H1 (cell line): ENCODE measurements around the gene GRIP1. TPM values are rescaled to one million over a fixed set of nuclear protein-coding genes. Genes with fewer than 3 reads are reported as not detected.

ENCODE experiments used
- CTCF ChIA-PET: fragments of 300-600 bp; sonication (Branson Sonifier 250); formaldehyde crosslinking; loops from one replicate; lab custom pipeline; 2021; ENCODE audit not compliant: partially characterized antibody; lab: Charles Lee
- POLR2A ChIA-PET: fragments of 300-600 bp; sonication (Branson Sonifier 250); formaldehyde crosslinking; loops from one replicate; lab custom pipeline; 2021; ENCODE audit warnings: inconsistent platforms; ENCODE audit not compliant: partially characterized antibody; lab: Charles Lee
- DNase-seq, 2 experiments: peaks; one replicate each; pipeline versions ENCODE4 v3.0.0 to v3.0.0-alpha.2; 2010 to 2022; ENCODE audit warnings: low spot score in 2 of 2, low read depth in 1 of 2, mixed read lengths in 1 of 2
- FAIRE-seq: peaks from 2 replicates; lab custom pipeline; 2011; peaks lifted over from hg19 to GRCh38; lab: Jason Lieb, UNC
- H2AFZ ChIP-seq: 2 replicates; pipeline ENCODE4 v1.8.1; 2012; ENCODE audit warnings: low read length, inconsistent platforms
- H2AK5ac ChIP-seq: 2 replicates; pipeline ENCODE4 v1.6.1; 2013; ENCODE audit warnings: low read depth, low read length
- H2BK120ac ChIP-seq: replicated peaks from 2 replicates; pipeline ENCODE3; 2013; ENCODE audit warnings: low read depth, low read length, inconsistent platforms
- H2BK12ac ChIP-seq: 2 replicates; pipeline ENCODE4 v1.6.1; 2013; ENCODE audit warnings: low read depth, low read length
- H2BK15ac ChIP-seq: 2 replicates; pipeline ENCODE4 v1.6.1; 2013; ENCODE audit warnings: low read length
- H2BK20ac ChIP-seq: 2 replicates; pipeline ENCODE4 v1.6.1; 2013; ENCODE audit warnings: low read length
- H2BK5ac ChIP-seq: 2 replicates; pipeline ENCODE4 v1.6.1; 2013; ENCODE audit warnings: low read depth, low read length
- H3K14ac ChIP-seq: 2 replicates; pipeline ENCODE4 v1.6.1; 2013; ENCODE audit warnings: inconsistent platforms; ENCODE audit not compliant: insufficient read length
- H3K18ac ChIP-seq: 2 replicates; pipeline ENCODE4 v1.6.1; 2013; ENCODE audit warnings: low read length; ENCODE audit errors: extremely low read depth
- H3K23ac ChIP-seq: 2 replicates; pipeline ENCODE4 v1.6.1; 2013; ENCODE audit warnings: inconsistent platforms; ENCODE audit not compliant: insufficient read length
- H3K23me2 ChIP-seq: 2 replicates; pipeline ENCODE4 v1.6.1; 2013; ENCODE audit warnings: low read depth, low read length
- H3K27ac ChIP-seq: 2 replicates; pipeline ENCODE4 v1.6.1; 2011; ENCODE audit warnings: low read depth, low read length, inconsistent platforms
- H3K27me3 ChIP-seq, 4 experiments: replicated peaks in 1 of 4; 1 replicate in 1 of 4; 2 replicates in 3 of 4; pipeline versions ENCODE4 v1.6.1 to v1.8.1; 2011 to 2013; ENCODE audit warnings: low read length in 3 of 4, mild to moderate bottlenecking in 3 of 4, inconsistent platforms in 2 of 4, mixed read lengths in 2 of 4, moderate library complexity in 1 of 4; ENCODE audit not compliant: control insufficient read depth in 3 of 4, insufficient read depth in 3 of 4; ENCODE audit errors: extremely low read depth in 1 of 4
- H3K36me3 ChIP-seq, 4 experiments: 2 replicates each; pipeline versions ENCODE4 v1.6.1 to v1.8.1; 2011 to 2013; ENCODE audit warnings: mild to moderate bottlenecking in 4 of 4, low read length in 3 of 4, moderate library complexity in 2 of 4, control low read depth in 1 of 4, inconsistent platforms in 1 of 4; ENCODE audit not compliant: insufficient read depth in 4 of 4, control insufficient read depth in 2 of 4
- H3K4ac ChIP-seq: replicated peaks from 2 replicates; pipeline ENCODE3; 2013; ENCODE audit warnings: low read length, low read depth, mixed read lengths, inconsistent platforms; ENCODE audit not compliant: insufficient read length
- H3K4me1 ChIP-seq, 4 experiments: replicated peaks in 1 of 4; 1 replicate in 1 of 4; 2 replicates in 3 of 4; pipeline versions ENCODE4 v1.6.1 to v1.8.1; 2011 to 2013; ENCODE audit warnings: low read length in 3 of 4, inconsistent platforms in 2 of 4, mixed read lengths in 1 of 4; ENCODE audit not compliant: insufficient read depth in 4 of 4, control insufficient read depth in 3 of 4
- H3K4me2 ChIP-seq, 2 experiments: 2 replicates each; pipeline versions ENCODE4 v1.6.1 to v1.8.1; 2011 to 2013; ENCODE audit warnings: low read depth in 2 of 2, low read length in 2 of 2, control low read depth in 1 of 2, inconsistent platforms in 1 of 2, mild to moderate bottlenecking in 1 of 2; ENCODE audit not compliant: insufficient read depth in 1 of 2
- H3K4me3 ChIP-seq, 4 experiments: fragments of 200-600, 300-600 bp in 1 of 4; sonication (generic), shearing (Covaris generic), sonication (Bioruptor Twin) in 1 of 4; 2 replicates each; pipeline versions ENCODE4 v1.5.1 to v1.8.1; 2011 to 2016; ENCODE audit warnings: low read length in 4 of 4, low read depth in 3 of 4, control low read depth in 2 of 4, inconsistent platforms in 2 of 4, mild to moderate bottlenecking in 2 of 4, mixed read lengths in 1 of 4, moderate library complexity in 1 of 4; ENCODE audit not compliant: insufficient read depth in 2 of 4; ENCODE audit errors: extremely low read depth in 1 of 4
- H3K56ac ChIP-seq: replicated peaks from 2 replicates; pipeline ENCODE3; 2013; ENCODE audit warnings: low read depth, mild to moderate bottlenecking, mixed read lengths, low read length, inconsistent platforms; ENCODE audit not compliant: insufficient read length
- H3K79me1 ChIP-seq: 2 replicates; pipeline ENCODE4 v1.6.1; 2013; ENCODE audit warnings: low read depth, low read length, control low read depth
- H3K79me2 ChIP-seq, 2 experiments: 2 replicates each; pipeline versions ENCODE4 v1.6.1 to v1.8.1; 2012 to 2013; ENCODE audit warnings: low read length in 2 of 2, mild to moderate bottlenecking in 2 of 2, inconsistent platforms in 1 of 2; ENCODE audit not compliant: insufficient read depth in 2 of 2, control insufficient read depth in 1 of 2
- H3K9ac ChIP-seq, 4 experiments: replicated peaks in 1 of 4; 1 replicate in 1 of 4; 2 replicates in 3 of 4; pipeline versions ENCODE4 v1.6.1 to v1.8.1; 2011 to 2013; ENCODE audit warnings: low read depth in 3 of 4, low read length in 3 of 4, control low read depth in 2 of 4, mild to moderate bottlenecking in 2 of 4, moderate library complexity in 2 of 4, inconsistent platforms in 1 of 4; ENCODE audit errors: extremely low read depth in 1 of 4
- H3K9me3 ChIP-seq, 2 experiments: 2 replicates each; pipeline versions ENCODE4 v1.6.1 to v1.8.1; 2012 to 2013; ENCODE audit warnings: mild to moderate bottlenecking in 2 of 2, moderate library complexity in 2 of 2, control low read depth in 1 of 2, inconsistent platforms in 1 of 2, low read depth in 1 of 2, low read length in 1 of 2, mixed read lengths in 1 of 2; ENCODE audit not compliant: insufficient read depth in 2 of 2
- H4K20me1 ChIP-seq, 2 experiments: replicated peaks in 1 of 2; 2 replicates each; pipeline versions ENCODE3 to v1.8.1; 2011 to 2013; ENCODE audit warnings: inconsistent platforms in 2 of 2, low read length in 2 of 2, mild to moderate bottlenecking in 1 of 2; ENCODE audit not compliant: insufficient read depth in 2 of 2, control insufficient read depth in 1 of 2
- H4K5ac ChIP-seq: 2 replicates; pipeline ENCODE4 v1.6.1; 2013; ENCODE audit warnings: low read length, low read depth, mixed read lengths, inconsistent platforms; ENCODE audit not compliant: insufficient read length
- H4K8ac ChIP-seq: 2 replicates; pipeline ENCODE4 v1.8.0; 2013; ENCODE audit warnings: mild to moderate bottlenecking, moderate library complexity, low read length, inconsistent platforms; ENCODE audit not compliant: insufficient read depth; ENCODE audit errors: extremely low read depth
- H4K91ac ChIP-seq: replicated peaks from 2 replicates; pipeline ENCODE3; 2013; ENCODE audit warnings: low read length, mixed read lengths, inconsistent platforms; ENCODE audit not compliant: insufficient read length
- CBX5 ChIP-seq: fragments of 300-800, 300-1000 bp; sonication (generic); IDR thresholded peaks from 2 replicates; pipeline ENCODE4 v1.7.1; 2016; ENCODE audit warnings: antibody characterized with exemption, low read length, low read depth
- CBX8 ChIP-seq: fragments of 300-800, 300-1000 bp; sonication (generic); IDR thresholded peaks from 2 replicates; pipeline ENCODE4 v1.7.1; 2016; ENCODE audit warnings: low read depth, low read length, borderline replicate concordance
- CREB1 ChIP-seq: IDR thresholded peaks from 2 replicates; pipeline ENCODE4 v1.6.1; 2012; ENCODE audit warnings: inconsistent platforms
- EP300 ChIP-seq, 2 experiments: IDR thresholded peaks; 1 replicate in 1 of 2; 2 replicates in 1 of 2; pipeline ENCODE4 v1.6.1; 2011 to 2012; ENCODE audit warnings: low read depth in 2 of 2, low read length in 2 of 2, mild to moderate bottlenecking in 2 of 2, borderline replicate concordance in 1 of 2, inconsistent platforms in 1 of 2, moderate library complexity in 1 of 2
- HDAC2 ChIP-seq, 2 experiments: fragments of 300-600 bp in 1 of 2; sonication (generic) in 1 of 2; IDR thresholded peaks; 2 replicates each; pipeline ENCODE4 v1.6.1; 2011 to 2012; ENCODE audit warnings: low read depth in 2 of 2, low read length in 2 of 2, mild to moderate bottlenecking in 2 of 2, moderate library complexity in 2 of 2, borderline replicate concordance in 1 of 2, inconsistent platforms in 1 of 2
- KDM4A ChIP-seq: IDR thresholded peaks from one replicate; pipeline ENCODE4 v1.7.1; 2012; ENCODE audit warnings: low read depth, mild to moderate bottlenecking, moderate library complexity, low read length, inconsistent platforms; ENCODE audit not compliant: severe bottlenecking
- SRF ChIP-seq: IDR thresholded peaks from 2 replicates; pipeline ENCODE4 v1.6.1; 2011; ENCODE audit warnings: mild to moderate bottlenecking, low read depth, low read length, moderate library complexity
- WGBS, 2 experiments: shearing (Covaris generic) in 1 of 2; methylation state at CpG; one replicate each; pipeline versions ENCODE4 v1.1.6 to v1.1.7; 2013 to 2015; ENCODE audit warnings: low lambda C conversion rate in 2 of 2, mixed read lengths in 2 of 2, inconsistent platforms in 1 of 2, low coverage in 1 of 2, missing lambda C conversion rate in 1 of 2; ENCODE audit not compliant: insufficient replicate concordance in 2 of 2, insufficient coverage in 1 of 2, insufficient read length in 1 of 2; ENCODE audit errors: extremely low coverage in 1 of 2, missing lambda C conversion rate in 1 of 2; 5-methylcytosine and 5-hydroxymethylcytosine counted together
- polyA plus RNA-seq, 7 experiments: library from polyadenylated mRNA; depleted of rRNA in 3 of 7; stranded (reverse) in 5 of 7; unstranded in 2 of 7; fragments of >200 nt in 5 of 7; fragments of 200-250 nt in 2 of 7; gene quantifications; 1 replicate in 5 of 7; 2 replicates in 1 of 7; 4 replicates in 1 of 7; pipeline versions ENCODE4 v1.2.1 to v1.2.3, GENCODE V29; 2011 to 2013; ENCODE audit warnings: missing spikeins in 2 of 7, mixed read lengths in 2 of 7
- total RNA-seq: library from RNA; stranded (reverse); fragmentation: NEBNext Ultra II Directional; extraction: Animal tissue kit (Norgen Biotek cat#: 25700); gene quantifications from 2 replicates; pipeline ENCODE4 v1.2.1, GENCODE V29; 2021
- TF ChIP-seq, protein P1 (sequence below): IDR thresholded peaks from 2 replicates; pipeline ENCODE4 v1.6.1; 2011; ENCODE audit warnings: low read length, improper control_type of control experiment

The GRIP1 gene
- total and polyA plus RNA-seq, 2 of the 8 experiments (the other 6 are each of a cell fraction or from before 2014, with no cell fraction given), result 4.5 to 27.3 TPM

DNA sequence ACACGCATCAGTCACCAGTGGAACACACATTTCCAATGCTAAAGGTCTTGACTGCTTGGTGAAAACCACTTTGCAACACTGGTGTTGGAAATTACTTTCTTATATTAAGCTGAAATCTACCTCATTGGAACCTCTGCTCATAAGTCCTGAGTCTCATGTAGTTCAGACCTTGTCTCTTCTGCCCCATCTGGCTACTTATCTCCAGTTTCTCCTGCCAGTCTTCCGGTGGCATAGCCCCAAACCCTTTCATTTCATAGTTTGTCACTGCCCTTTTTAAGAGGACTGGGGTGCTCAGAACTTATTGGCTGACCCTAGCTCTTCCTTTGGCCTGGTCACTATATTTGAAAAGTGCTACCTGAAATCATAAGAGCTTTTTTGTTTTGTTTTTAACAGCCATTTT lies 332.9 kb downstream of the GRIP1 start:
- Histone ChIP-seq H4K8ac (no peak overlapping the region), H3K4ac (no peak overlapping the region), H2BK5ac (no peak overlapping the region), H2AK5ac (no peak overlapping the region), H2BK12ac (no peak overlapping the region), H2BK20ac (no peak overlapping the region), H3K23me2 (no peaks in the 10 kb centered on the region), H4K91ac (no peak overlapping the region), H2BK15ac (no peak overlapping the region), H3K14ac (no peak overlapping the region), H2BK120ac (no peak overlapping the region), H3K79me2 (no peaks in the 10 kb centered on the region), H3K23ac (no peak overlapping the region), H4K20me1 (no peaks in the 10 kb centered on the region), H3K79me1 (no peaks in the 10 kb centered on the region), H3K4me1 (no peaks in the 10 kb centered on the region), H3K9ac (no peak overlapping the region), H3K56ac (no peak overlapping the region), H4K5ac (no peak overlapping the region), H3K18ac (no peak overlapping the region), H3K27ac (no peak overlapping the region), H3K9me3 (peaks cover 8 to 11% of the 10 kb centered on the region in 2 experiments), H3K36me3 (peaks cover 0 to 9% (median 5%) of the 10 kb centered on the region in 4 experiments; a peak in 6 of 8 replicates), H3K27me3 (no peaks in the 10 kb centered on the region), H2AFZ (no peak overlapping the region), H3K4me3 (no peak overlapping the region), H3K4me2 (no peak overlapping the region)
- no peak for FAIRE-seq
- POLR2A ChIA-PET, result no interaction called here
- TF ChIP-seq HDAC2 (IDR thresholded peaks at IDR 0.05; ENCODE audit: borderline replicate concordance in 1 of 2, low read depth in 2 of 2, low read length in 2 of 2) (no peak), KDM4A (no peak), SRF (no peak), CBX8 (no peak), CBX5 (no peak), EP300 (IDR thresholded peaks at IDR 0.05; ENCODE audit: borderline replicate concordance in 1 of 2, low read depth in 2 of 2, low read length in 2 of 2) (no peak), CREB1 (no peak)
- TF ChIP-seq, protein P1, sequence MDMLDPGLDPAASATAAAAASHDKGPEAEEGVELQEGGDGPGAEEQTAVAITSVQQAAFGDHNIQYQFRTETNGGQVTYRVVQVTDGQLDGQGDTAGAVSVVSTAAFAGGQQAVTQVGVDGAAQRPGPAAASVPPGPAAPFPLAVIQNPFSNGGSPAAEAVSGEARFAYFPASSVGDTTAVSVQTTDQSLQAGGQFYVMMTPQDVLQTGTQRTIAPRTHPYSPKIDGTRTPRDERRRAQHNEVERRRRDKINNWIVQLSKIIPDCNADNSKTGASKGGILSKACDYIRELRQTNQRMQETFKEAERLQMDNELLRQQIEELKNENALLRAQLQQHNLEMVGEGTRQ, result no peak
- no peak for DNase-seq
- CTCF ChIA-PET, result interaction anchor here (1.0 to 1.4 kb wide), 2 partner anchors 63 to 84 kb away, joined by 3 read pairs; no protein-coding TSS in a partner anchor
- WGBS, 2 experiments, result 97% methylated on average over 2 of the region's 2 CpGs; no CpG with 5 or more reads in 1 of the 2 experiments
